SK-N-SH (cell line): Measurements from ENCODE around the gene MTG1.

Experiments used
- CHD2 ChIP-seq: fragments of 150-350 bp; IDR thresholded peaks from 2 replicates; pipeline ENCODE4 v1.6.1; 2018; ENCODE audit warnings: low read length; ENCODE audit not compliant: partially characterized antibody
- CTCF ChIP-seq: fragments of 200-600 bp; sonication (generic); IDR thresholded peaks from 2 replicates; pipeline ENCODE4 v1.6.1; 2017; ENCODE audit warnings: antibody characterized with exemption, mild to moderate bottlenecking, moderate library complexity
- EP300 ChIP-seq, 2 experiments: IDR thresholded peaks; 2 replicates each; pipeline versions ENCODE4 v1.4.0 to v1.6.1; 2012; ENCODE audit warnings: borderline replicate concordance in 1 of 2, low read depth in 1 of 2, low read length in 1 of 2
- EZH2phosphoT487 ChIP-seq: fragments of 200-600 bp; sonication (generic); IDR thresholded peaks from 2 replicates; pipeline ENCODE4 v1.6.1; 2017; ENCODE audit warnings: low read depth, mixed run types, mild to moderate bottlenecking, antibody characterized with exemption, moderate library complexity, borderline replicate concordance
- FOXJ3 ChIP-seq: sonication (generic); formaldehyde crosslinking; IDR thresholded peaks from 2 replicates; pipeline ENCODE4 v1.5.1; 2020; ENCODE audit warnings: mild to moderate bottlenecking, missing genetic modification reagents
- POLR2AphosphoS5 ChIP-seq: IDR thresholded peaks from 2 replicates; pipeline ENCODE4 v1.6.1; 2012; ENCODE audit warnings: low read depth, low read length
- RAD21 ChIP-seq: IDR thresholded peaks from 2 replicates; pipeline ENCODE4 v1.6.1; 2012; ENCODE audit warnings: mild to moderate bottlenecking, low read length
- RCOR1 ChIP-seq: fragments of 150-350 bp; IDR thresholded peaks from 2 replicates; pipeline ENCODE4 v1.6.1; 2017; ENCODE audit warnings: antibody characterized with exemption, low read length
- SIN3A ChIP-seq: IDR thresholded peaks from 2 replicates; pipeline ENCODE4 v1.6.1; 2012; ENCODE audit warnings: low read depth, mild to moderate bottlenecking, low read length, moderate library complexity, borderline replicate concordance
- YY1 ChIP-seq: IDR thresholded peaks from 2 replicates; pipeline ENCODE4 v1.4.0; 2012; ENCODE audit warnings: low read depth, mild to moderate bottlenecking

- TF ChIP-seq CTCF (no peak), EP300 (IDR thresholded peaks at IDR 0.05; ENCODE audit: borderline replicate concordance in 1 of 2, low read depth in 1 of 2, low read length in 1 of 2) (no peak), SIN3A (no peak), EZH2phosphoT487 (no peak), CHD2 (no peak), YY1 (no peak), RAD21 (no peak), FOXJ3 (CRISPR knock-in tag) (no peak), POLR2AphosphoS5 (no peak), RCOR1 (no peak)
These were observed 6.9 kb downstream of the MTG1 start for GRCh38 chr10:133400624-133401424.
